Large intestine (tissue), 3 donors: ENCODE measurements around the gene FBXO45. TPM values are rescaled to one million over a fixed set of nuclear protein-coding genes. Genes with fewer than 3 reads are reported as not detected.
"Not testable (repeated sequence)": the region's sequence is repeated elsewhere in the genome, so short reads cannot be mapped to it uniquely, and the experiment has no call there.

ENCODE experiments used
- DNase-seq, 2 donors: peaks; one replicate each; pipeline versions ENCODE4 v3.0.0 to v3.0.0-alpha.2; 2013
- H3K27ac ChIP-seq: one replicate; pipeline ENCODE4 v1.5.1; 2013; ENCODE audit warnings: low read length
- H3K27me3 ChIP-seq: 2 replicates; pipeline ENCODE4 v1.6.1; 2013; ENCODE audit warnings: low read length; ENCODE audit not compliant: control insufficient read depth, insufficient read depth
- H3K36me3 ChIP-seq: 2 replicates; pipeline ENCODE4 v1.6.1; 2013; ENCODE audit warnings: low read length; ENCODE audit not compliant: control insufficient read depth, insufficient read depth
- H3K4me1 ChIP-seq: one replicate; pipeline ENCODE4 v1.6.1; 2013; ENCODE audit warnings: low read length; ENCODE audit not compliant: control insufficient read depth, insufficient read depth
- H3K4me3 ChIP-seq: one replicate; pipeline ENCODE4 v1.5.1; 2013; ENCODE audit warnings: low read length
- H3K9me3 ChIP-seq: one replicate; pipeline ENCODE4 v1.6.1; 2013; ENCODE audit warnings: mild to moderate bottlenecking, low read depth, low read length, moderate library complexity; ENCODE audit not compliant: control insufficient read depth
- WGBS: methylation state at CpG from one replicate; pipeline ENCODE4 v1.1.5; 2013; ENCODE audit warnings: low lambda C conversion rate; ENCODE audit not compliant: insufficient coverage; 5-methylcytosine and 5-hydroxymethylcytosine counted together
- polyA plus RNA-seq: library from polyadenylated mRNA; unstranded; fragments of 120-200 nt; gene quantifications from one replicate; pipeline ENCODE4 v1.2.1, GENCODE V29; 2013

The FBXO45 gene
- polyA plus RNA-seq, 1 donor = 12.2 TPM

- no CpG with 5 or more reads among the region's 4 CpGs for WGBS
- H3K9me3 ChIP-seq, DNase-seq, H3K36me3 ChIP-seq, H3K4me3 ChIP-seq, H3K4me1 ChIP-seq, H3K27ac ChIP-seq: not testable (repeated sequence)
- peaks cover 27% of the 10 kb centered on the region for H3K27me3 ChIP-seq
These were observed 69.5 kb downstream of the FBXO45 start for GRCh38 chr3:196637941-196638340.

Other genes starting within 250 kb of the FBXO45 start
- gene TM4SF19, start 230.3 kb upstream of the FBXO45 start, polyA plus RNA-seq = 0.04 TPM
- 25.5 TPM for gene UBXN7, start 136.2 kb upstream of the FBXO45 start, polyA plus RNA-seq
- 11.4 TPM for gene RNF168, start 64.9 kb upstream of the FBXO45 start, polyA plus RNA-seq
- not detected for gene SMCO1, start 53.3 kb upstream of the FBXO45 start, polyA plus RNA-seq
- 9.2 TPM for gene WDR53, start 106 bp upstream of the FBXO45 start, polyA plus RNA-seq
- gene NRROS, start 71.0 kb downstream of the FBXO45 start, polyA plus RNA-seq = 2.1 TPM
- 2.7 TPM for gene CEP19, start 143.6 kb downstream of the FBXO45 start, polyA plus RNA-seq
- 31.2 TPM for gene PIGX, start 143.7 kb downstream of the FBXO45 start, polyA plus RNA-seq
- 46.2 TPM for gene PAK2, start 171.2 kb downstream of the FBXO45 start, polyA plus RNA-seq